Right lobe of liver (tissue), 4 donors: ENCODE measurements around the gene TLR9.

ENCODE experiments used
- POLR2A ChIP-seq: fragments of 450-650 bp; IDR thresholded peaks from one replicate; pipeline ENCODE4 v1.6.1; 2017; ENCODE audit warnings: antibody characterized with exemption, mild to moderate bottlenecking
- TF ChIP-seq, protein P1 (sequence below), 4 donors: fragments of 200-600 bp in 3 of 4; fragments of 450-650 bp in 1 of 4; IDR thresholded peaks; one replicate each; pipeline versions ENCODE4 v1.5.1 to v1.8.0; 2016 to 2022; ENCODE audit warnings: antibody characterized with exemption in 4 of 4, mild to moderate bottlenecking in 2 of 4
- donor health status: DM: no; HTN: no; CAD: no.
- donor health status: DM: no; HTN: no; CAD: no.
- donor health status: DM: no; HTN: yes; CAD: no.

DNA sequence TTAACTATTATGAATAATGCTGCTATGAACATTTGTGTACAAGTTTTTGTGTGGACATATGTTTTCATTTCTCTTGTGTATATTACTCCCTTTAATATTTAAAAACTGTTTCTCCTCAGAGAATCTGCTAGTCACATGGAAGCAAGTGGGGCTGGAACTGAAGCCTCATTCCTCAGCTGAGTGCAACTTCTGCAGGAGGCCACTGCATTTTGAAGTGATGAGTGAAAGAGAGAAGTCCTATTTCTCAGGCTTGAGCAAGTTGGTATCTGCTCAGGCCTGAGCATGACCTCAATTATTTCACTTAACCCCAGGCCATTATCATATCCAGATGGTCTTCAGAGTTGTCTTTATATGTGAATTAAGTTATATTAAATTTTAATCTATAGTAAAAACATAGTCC, 11.5 kb downstream of the TLR9 start:
- TF ChIP-seq, protein P1, sequence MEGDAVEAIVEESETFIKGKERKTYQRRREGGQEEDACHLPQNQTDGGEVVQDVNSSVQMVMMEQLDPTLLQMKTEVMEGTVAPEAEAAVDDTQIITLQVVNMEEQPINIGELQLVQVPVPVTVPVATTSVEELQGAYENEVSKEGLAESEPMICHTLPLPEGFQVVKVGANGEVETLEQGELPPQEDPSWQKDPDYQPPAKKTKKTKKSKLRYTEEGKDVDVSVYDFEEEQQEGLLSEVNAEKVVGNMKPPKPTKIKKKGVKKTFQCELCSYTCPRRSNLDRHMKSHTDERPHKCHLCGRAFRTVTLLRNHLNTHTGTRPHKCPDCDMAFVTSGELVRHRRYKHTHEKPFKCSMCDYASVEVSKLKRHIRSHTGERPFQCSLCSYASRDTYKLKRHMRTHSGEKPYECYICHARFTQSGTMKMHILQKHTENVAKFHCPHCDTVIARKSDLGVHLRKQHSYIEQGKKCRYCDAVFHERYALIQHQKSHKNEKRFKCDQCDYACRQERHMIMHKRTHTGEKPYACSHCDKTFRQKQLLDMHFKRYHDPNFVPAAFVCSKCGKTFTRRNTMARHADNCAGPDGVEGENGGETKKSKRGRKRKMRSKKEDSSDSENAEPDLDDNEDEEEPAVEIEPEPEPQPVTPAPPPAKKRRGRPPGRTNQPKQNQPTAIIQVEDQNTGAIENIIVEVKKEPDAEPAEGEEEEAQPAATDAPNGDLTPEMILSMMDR (IDR thresholded peaks at IDR 0.05) = no peak
- no peak for TF ChIP-seq POLR2A
